HepG2 (cell line): ENCODE measurements around the gene ASPM. TPM values are rescaled to one million over a fixed set of nuclear protein-coding genes. Genes with fewer than 3 reads are reported as not detected.

Experiments
- AHR ChIP-seq: IDR thresholded peaks from 2 replicates; pipeline ENCODE4 v1.6.1; 2018; ENCODE audit warnings: missing genetic modification reagents, missing compliant biosample characterization
- CREB1 ChIP-seq, 2 experiments: fragments of 450-650 bp in 1 of 2; IDR thresholded peaks; 2 replicates each; pipeline ENCODE4 v1.6.1; 2016 to 2017; ENCODE audit warnings: control low read depth in 1 of 2, mild to moderate bottlenecking in 1 of 2, missing compliant biosample characterization in 1 of 2, missing genetic modification characterization in 1 of 2
- FIP1L1 ChIP-seq: fragments of 200-400 bp; formaldehyde crosslinking; IDR thresholded peaks from 2 replicates; pipeline ENCODE4 v1.6.1; 2018; ENCODE audit warnings: low read depth, mild to moderate bottlenecking, low read length, moderate library complexity, borderline replicate concordance; ENCODE audit not compliant: insufficient read depth
- HNF1A ChIP-seq, 2 experiments: sonication (generic) in 1 of 2; formaldehyde crosslinking in 1 of 2; IDR thresholded peaks; 2 replicates each; pipeline versions ENCODE4 v1.4.0 to v1.6.1; 2016 to 2020; ENCODE audit warnings: borderline replicate concordance in 1 of 2, low read depth in 1 of 2, mild to moderate bottlenecking in 1 of 2, missing genetic modification reagents in 1 of 2
- KAT8 ChIP-seq: IDR thresholded peaks from 2 replicates; pipeline ENCODE4 v1.6.1; 2016; ENCODE audit warnings: missing genetic modification reagents, missing compliant biosample characterization
- RXRA ChIP-seq: sonication (generic); formaldehyde crosslinking; IDR thresholded peaks from 2 replicates; pipeline ENCODE4 v1.5.1; 2020; ENCODE audit warnings: missing genetic modification reagents
- TBX2 ChIP-seq: sonication (generic); formaldehyde crosslinking; IDR thresholded peaks from 2 replicates; pipeline ENCODE4 v1.5.0; 2020; ENCODE audit warnings: missing genetic modification reagents, mild to moderate bottlenecking, borderline replicate concordance
- ZBTB25 ChIP-seq: IDR thresholded peaks from 2 replicates; pipeline ENCODE4 v1.6.1; 2018; ENCODE audit warnings: missing genetic modification reagents
- ZNF205 ChIP-seq: IDR thresholded peaks from 2 replicates; pipeline ENCODE4 v1.6.1; 2018; ENCODE audit warnings: missing biosample characterization, missing genetic modification reagents
- ZNF263 ChIP-seq: sonication (generic); formaldehyde crosslinking; IDR thresholded peaks from 2 replicates; pipeline ENCODE4 v1.4.0; 2020; ENCODE audit warnings: missing genetic modification reagents
- ZNF296 ChIP-seq: sonication (generic); formaldehyde crosslinking; conservative IDR thresholded peaks from 2 replicates; pipeline ENCODE4 v1.5.0; 2020; ENCODE audit warnings: mild to moderate bottlenecking, missing genetic modification reagents
- ZNF543 ChIP-seq: sonication (generic); formaldehyde crosslinking; IDR thresholded peaks from 2 replicates; pipeline ENCODE4 v1.4.0; 2020; ENCODE audit warnings: mild to moderate bottlenecking, missing genetic modification reagents
- ZNF780A ChIP-seq: sonication (generic); formaldehyde crosslinking; IDR thresholded peaks from 2 replicates; pipeline ENCODE4 v1.8.0; 2022; ENCODE audit warnings: mild to moderate bottlenecking, missing genetic modification reagents, moderate library complexity
- polyA plus RNA-seq, 8 experiments: library from polyadenylated mRNA; depleted of rRNA in 3 of 8; stranded (reverse) in 7 of 8; unstranded in 1 of 8; fragments of >200 nt; fragmentation: Illumina TruSeq in 4 of 8; extraction: Trizol in 4 of 8; gene quantifications; 2 replicates each; pipeline versions ENCODE4 v1.2.1 to v1.2.3, GENCODE V29; 2011 to 2016; ENCODE audit warnings: low read depth in 4 of 8, missing spikeins in 1 of 8, mixed read lengths in 1 of 8; ENCODE audit not compliant: insufficient read depth in 1 of 8
- total RNA-seq, 5 experiments: library from RNA; depleted of rRNA; stranded (reverse); fragments of >200 nt; fragmentation: Illumina TruSeq; extraction: Trizol; gene quantifications; 2 replicates each; pipeline ENCODE4 v1.2.3, GENCODE V29; 2016; ENCODE audit warnings: low read depth in 1 of 5

The ASPM gene
- total and polyA plus RNA-seq, 2 of the 13 experiments (the other 11 are each of a cell fraction or from before 2014, with no cell fraction given): 7.7 to 29.1 TPM

- TF ChIP-seq HNF1A (IDR thresholded peaks at IDR 0.05; ENCODE audit: low read depth) (peak; percentile 39; the same call in 1 of the 2 replicates), HNF1A (CRISPR knock-in tag; IDR thresholded peaks at IDR 0.05; ENCODE audit: borderline replicate concordance) (no peak), ZNF543 (CRISPR knock-in tag) (no peak), AHR (no peak), ZNF205 (CRISPR knock-in tag) (no peak), KAT8 (CRISPR knock-in tag) (no peak; the same call in 1 of the 2 replicates), FIP1L1 (no peak), ZNF296 (CRISPR knock-in tag) (no peak), ZNF263 (no peak), CREB1 (IDR thresholded peaks at IDR 0.05) (no peak), CREB1 (CRISPR knock-in tag; IDR thresholded peaks at IDR 0.05) (0 out of 2 replicates have a peak, but pooled peaks have one; percentile 21), RXRA (CRISPR knock-in tag) (no peak), ZBTB25 (CRISPR knock-in tag) (no peak), TBX2 (CRISPR knock-in tag) (no peak), ZNF780A (CRISPR knock-in tag) (no peak)
These were observed 79.0 kb downstream of the ASPM start (continued) for GRCh38 chr1:197067457-197067818.
